ENCODE measurements around the gene LRRC41.
"Not testable (repeated sequence)": the region's sequence is repeated elsewhere in the genome, so short reads cannot be mapped to it uniquely, and the experiment has no call there.

The LRRC41 gene

GRCh38 chr1:46246136-46246535, 57.3 kb downstream of the LRRC41 start:
- not testable (repeated sequence) for DNase-seq (ENCODE audit: low read depth in 1 of 2, low spot score in 1 of 2)

- DNase-seq (ENCODE audit: low read depth in 1 of 2, low spot score in 1 of 2): no peak
Observed at GRCh38 chr1:46244656-46245371, 58.6 kb downstream of the LRRC41 start.

GRCh38 chr1:46243831-46244230, 59.6 kb downstream of the LRRC41 start:
- not testable (repeated sequence) for DNase-seq (ENCODE audit: low read depth in 1 of 2, low spot score in 1 of 2)

GRCh38 chr1:46242918-46243317, 60.5 kb downstream of the LRRC41 start:
- DNase-seq (ENCODE audit: low read depth in 1 of 2, low spot score in 1 of 2): no peak

- DNase-seq (ENCODE audit: low read depth in 1 of 2, low spot score in 1 of 2): not testable (repeated sequence)
Observed at GRCh38 chr1:46241733-46242132, 61.7 kb downstream of the LRRC41 start.

- DNase-seq (ENCODE audit: low read depth in 1 of 2, low spot score in 1 of 2): not testable (repeated sequence)
Observed at GRCh38 chr1:46238865-46239264, 64.6 kb downstream of the LRRC41 start.

- no peak for DNase-seq (ENCODE audit: low read depth in 1 of 2, low spot score in 1 of 2)
Observed at GRCh38 chr1:46236882-46237281, 66.5 kb downstream of the LRRC41 start.

- not testable (repeated sequence) for DNase-seq (ENCODE audit: low read depth in 1 of 2, low spot score in 1 of 2)
Observed at GRCh38 chr1:46231231-46231630, 72.2 kb downstream of the LRRC41 start.
